Transverse colon (tissue), 4 donors: ENCODE measurements around the gene CPAMD8. TPM values are rescaled to one million over a fixed set of nuclear protein-coding genes. Genes with fewer than 3 reads are reported as not detected.

Source experiments
- DNase-seq: peaks from one replicate; pipeline ENCODE4 v3.0.0-alpha.2; 2019
- H3K27ac ChIP-seq, 4 donors: fragments of 200-600 bp; sonication (generic); 2 replicates each; pipeline ENCODE4 v1.5.1; 2016 to 2018; ENCODE audit warnings: inconsistent platforms in 4 of 4
- H3K27me3 ChIP-seq: fragments of 200-600 bp; sonication (generic); 2 replicates; pipeline ENCODE4 v1.5.1; 2017; ENCODE audit warnings: inconsistent platforms
- H3K36me3 ChIP-seq, 4 donors: fragments of 200-600 bp; sonication (generic); 2 replicates each; pipeline ENCODE4 v1.5.1; 2017 to 2019; ENCODE audit warnings: inconsistent platforms in 4 of 4
- H3K4me1 ChIP-seq, 4 donors: fragments of 200-600 bp; sonication (generic); 2 replicates each; pipeline ENCODE4 v1.5.1; 2017 to 2020; ENCODE audit warnings: inconsistent platforms in 4 of 4
- H3K4me3 ChIP-seq, 4 donors: fragments of 200-600 bp; sonication (generic); 1 replicate in 1 of 4; 2 replicates in 3 of 4; pipeline versions ENCODE4 v1.5.1 to v1.6.1; 2017 to 2019; ENCODE audit warnings: inconsistent platforms in 4 of 4
- H3K9me3 ChIP-seq, 2 donors: fragments of 200-600 bp; sonication (generic); 2 replicates each; pipeline ENCODE4 v1.5.1; 2017 to 2019; ENCODE audit warnings: inconsistent platforms in 2 of 2
- CTCF ChIP-seq, 5 experiments: fragments of 200-600 bp in 3 of 5; fragments of 450-650 bp in 2 of 5; sonication (generic) in 3 of 5; IDR thresholded peaks; 1 replicate in 2 of 5; 2 replicates in 3 of 5; pipeline ENCODE4 v1.5.1; 2016 to 2017; ENCODE audit warnings: antibody characterized with exemption in 5 of 5, inconsistent platforms in 3 of 5, mild to moderate bottlenecking in 2 of 5, moderate library complexity in 1 of 5
- EP300 ChIP-seq: sonication (generic); formaldehyde crosslinking; IDR thresholded peaks from one replicate; pipeline ENCODE4 v1.6.1; 2017; ENCODE audit warnings: antibody characterized with exemption, low read depth
- POLR2A ChIP-seq: fragments of 450-650 bp; IDR thresholded peaks from one replicate; pipeline ENCODE4 v1.6.1; 2016; ENCODE audit warnings: antibody characterized with exemption, mild to moderate bottlenecking, moderate library complexity
- POLR2AphosphoS5 ChIP-seq, 3 donors: sonication (generic); formaldehyde crosslinking; IDR thresholded peaks; one replicate each; pipeline ENCODE4 v1.6.1; 2016; ENCODE audit warnings: antibody characterized with exemption in 3 of 3
- WGBS, 2 donors: methylation state at CpG; one replicate each; pipeline ENCODE4 v1.1.5; 2018; ENCODE audit warnings: low coverage in 1 of 2; 5-methylcytosine and 5-hydroxymethylcytosine counted together
- in situ Hi-C, 4 donors: fragments of 200-750 bp; cut with MboI; loops; one replicate each; pipeline versions ENCODE4 v1.15.0 to v1.15.1; 2017; ENCODE audit warnings: low sequenced_read_pairs in 3 of 4, low pct_ligation_motif_present in 1 of 4, low pct_unique_long_range_greater_than_20kb in 1 of 4
- intact Hi-C: fragments of 100-400 bp; cut with DNase I; formaldehyde crosslinking; loops from one replicate; pipeline ENCODE4 v1.15.1; 2023; ENCODE audit warnings: low total_unique reads
- total RNA-seq, 4 donors: library from RNA; depleted of rRNA; stranded (reverse); fragments of >200 nt; gene quantifications; one replicate each; pipeline ENCODE4 v1.1.0, GENCODE V29; 2016

CPAMD8 gene
- total RNA-seq, 4 donors from 2014 or later, result 1.4 to 20.9 (median 7.7) TPM

GRCh38 chr19:16861011-16861410 is 165.6 kb downstream of the CPAMD8 start:
- Histone ChIP-seq H3K4me3 (no peak overlapping the region), H3K27ac (no peak overlapping the region), H3K9me3 (no peaks in the 10 kb centered on the region), H3K36me3 (peaks cover 0 to 25% (median 10%) of the 10 kb centered on the region in 4 donors), H3K27me3 (no peaks in the 10 kb centered on the region), H3K4me1 (no peaks in the 10 kb centered on the region)
- no peak for DNase-seq
- WGBS, 2 donors, result 92% methylated on average over 3 of the region's 3 CpGs; no CpG with 5 or more reads in 1 of the 2 donors
- no peak for TF ChIP-seq POLR2A
- no peak for TF ChIP-seq CTCF (IDR thresholded peaks at IDR 0.05)
- TF ChIP-seq EP300, result no peak
- no peak for TF ChIP-seq POLR2AphosphoS5 (IDR thresholded peaks at IDR 0.05)
- in situ Hi-C loops, result no loop called here
- intact Hi-C loops, result no loop called here

- no peak for DNase-seq
- in situ Hi-C loops (no loop called here), intact Hi-C loops (no loop called here)
- H3K4me3 ChIP-seq, result no peak overlapping the region
- H3K27ac ChIP-seq, result no peak overlapping the region
- WGBS, 2 donors, result 90 to 97% methylated on average over 10 to 20 of the region's 20 CpGs
- H3K36me3 ChIP-seq, result peaks cover 0 to 17% (median 7%) of the 10 kb centered on the region in 4 donors
- TF ChIP-seq EP300 (no peak), POLR2A (no peak), POLR2AphosphoS5 (IDR thresholded peaks at IDR 0.05) (no peak), CTCF (IDR thresholded peaks at IDR 0.05) (no peak)
- no peaks in the 10 kb centered on the region for H3K9me3 ChIP-seq
- H3K4me1 ChIP-seq, result no peaks in the 10 kb centered on the region
- H3K27me3 ChIP-seq, result no peaks in the 10 kb centered on the region
Observed at GRCh38 chr19:16860118-16860517, 166.5 kb downstream of the CPAMD8 start.

- H3K4me1 ChIP-seq, result no peaks in the 10 kb centered on the region
- WGBS, 2 donors, result 98% methylated on average over 7 of the region's 7 CpGs; no CpG with 5 or more reads in 1 of the 2 donors
- in situ Hi-C loops, result no loop called here
Observed at GRCh38 chr19:16859626-16860025, 167.0 kb downstream of the CPAMD8 start.

GRCh38 chr19:16856091-16856490 is 170.5 kb downstream of the CPAMD8 start:
- Histone ChIP-seq H3K9me3 (no peaks in the 10 kb centered on the region), H3K4me1 (no peaks in the 10 kb centered on the region), H3K27ac (no peak overlapping the region), H3K4me3 (no peak overlapping the region), H3K36me3 (peaks cover 0 to 28% (median 9%) of the 10 kb centered on the region in 4 donors), H3K27me3 (no peaks in the 10 kb centered on the region)
- intact Hi-C loops (no loop called here), in situ Hi-C loops (no loop called here)
- TF ChIP-seq POLR2AphosphoS5 (IDR thresholded peaks at IDR 0.05) (no peak), POLR2A (no peak), EP300 (no peak), CTCF (IDR thresholded peaks at IDR 0.05) (no peak)
- DNase-seq, result no peak
- 89 to 100% methylated on average over 1 to 9 of the region's 9 CpGs for WGBS, 2 donors

More at GRCh38 chr19:16859626-16860025, 167.0 kb downstream of the CPAMD8 start:
- H3K9me3 ChIP-seq, result no peaks in the 10 kb centered on the region
- no peaks in the 10 kb centered on the region for H3K27me3 ChIP-seq
- peaks cover 0 to 17% (median 5%) of the 10 kb centered on the region in 4 donors for H3K36me3 ChIP-seq
- TF ChIP-seq POLR2AphosphoS5 (IDR thresholded peaks at IDR 0.05) (no peak), EP300 (no peak), POLR2A (no peak), CTCF (IDR thresholded peaks at IDR 0.05) (no peak)
- H3K27ac ChIP-seq, result no peak overlapping the region
- intact Hi-C loops, result no loop called here
- H3K4me3 ChIP-seq, result no peak overlapping the region
- DNase-seq, result no peak
